Endothelial cell of umbilical vein (primary cell): Measurements from ENCODE around the gene UBE2E1. TPM values are rescaled to one million over a fixed set of nuclear protein-coding genes. Genes with fewer than 3 reads are reported as not detected.

Source experiments
- BruUV-seq: library from RNA; stranded (reverse); fragments of 400-500 nt; replicated peaks from 2 replicates; lab custom pipeline; 2021; lab: Mats Ljungman, UMichigan
- CTCF ChIA-PET: fragments of 300-600, 350-600 bp; sonication (Branson Sonifier 250); formaldehyde crosslinking; loops from one replicate; lab custom pipeline; 2021; ENCODE audit warnings: antibody characterized with exemption, inconsistent platforms; lab: Charles Lee
- POLR2A ChIA-PET: fragments of 300-600, 350-600 bp; sonication (Branson Sonifier 250); formaldehyde crosslinking; loops from one replicate; lab custom pipeline; 2021; ENCODE audit warnings: antibody characterized with exemption, inconsistent platforms; lab: Charles Lee
- DNase-seq: peaks from one replicate; pipeline ENCODE4 v3.0.0-alpha.2; 2011; ENCODE audit warnings: low read depth, low spot score
- FAIRE-seq: peaks from 2 replicates; lab custom pipeline; 2011; peaks lifted over from hg19 to GRCh38; lab: Jason Lieb, UNC
- H2AFZ ChIP-seq: 2 replicates; pipeline ENCODE4 v1.6.0; 2012; ENCODE audit warnings: low read depth, low read length, control low read depth, inconsistent platforms
- H3K27ac ChIP-seq: 2 replicates; pipeline ENCODE4 v1.5.1; 2011; ENCODE audit warnings: low read depth, mild to moderate bottlenecking, control low read depth, low read length, moderate library complexity; ENCODE audit not compliant: insufficient read depth
- H3K27me3 ChIP-seq, 2 experiments: 2 replicates each; pipeline versions ENCODE4 v1.6.0 to v1.6.1; 2011; ENCODE audit warnings: low read length in 2 of 2, mixed read lengths in 1 of 2; ENCODE audit not compliant: control insufficient read depth in 2 of 2, insufficient read depth in 2 of 2
- H3K36me3 ChIP-seq, 2 experiments: 2 replicates in 1 of 2; 3 replicates in 1 of 2; pipeline ENCODE4 v1.5.1; 2011; ENCODE audit warnings: low read length in 2 of 2, mild to moderate bottlenecking in 1 of 2, moderate library complexity in 1 of 2; ENCODE audit not compliant: control insufficient read depth in 2 of 2, insufficient read depth in 2 of 2; ENCODE audit errors: extremely low read depth in 1 of 2
- H3K4me1 ChIP-seq: 3 replicates; pipeline ENCODE4 v1.5.1; 2011; ENCODE audit warnings: mild to moderate bottlenecking, low read length; ENCODE audit not compliant: control insufficient read depth, insufficient read depth; ENCODE audit errors: extremely low read depth
- H3K4me2 ChIP-seq: 2 replicates; pipeline ENCODE4 v1.6.1; 2011; ENCODE audit warnings: low read length, control low read depth, mixed read lengths; ENCODE audit not compliant: insufficient read depth
- H3K4me3 ChIP-seq, 3 experiments: fragments of 200-600 bp in 1 of 3; sonication (generic), shearing (Covaris generic) in 1 of 3; replicated peaks in 1 of 3; 2 replicates each; pipeline ENCODE4 v1.5.1; 2011 to 2016; ENCODE audit warnings: control low read depth in 3 of 3, low read length in 3 of 3, mild to moderate bottlenecking in 2 of 3, inconsistent platforms in 1 of 3, low read depth in 1 of 3, moderate library complexity in 1 of 3; ENCODE audit not compliant: insufficient read depth in 1 of 3
- H3K79me2 ChIP-seq: 2 replicates; pipeline ENCODE4 v1.6.0; 2012; ENCODE audit warnings: low read length, inconsistent platforms; ENCODE audit not compliant: control insufficient read depth, insufficient read depth
- H3K9ac ChIP-seq: replicated peaks from 2 replicates; pipeline ENCODE3; 2011; ENCODE audit warnings: low read length, control low read depth; ENCODE audit not compliant: insufficient read depth; ENCODE audit errors: extremely low read depth
- H3K9me1 ChIP-seq: replicated peaks from 3 replicates; pipeline ENCODE4 v1.6.0; 2011; ENCODE audit warnings: mild to moderate bottlenecking, low read length; ENCODE audit not compliant: control insufficient read depth, insufficient read depth; ENCODE audit errors: extremely low read depth
- H3K9me3 ChIP-seq: replicated peaks from 2 replicates; pipeline ENCODE4 v1.5.1; 2012; ENCODE audit warnings: low read length, inconsistent platforms; ENCODE audit not compliant: control insufficient read depth, insufficient read depth
- H4K20me1 ChIP-seq: replicated peaks from 2 replicates; pipeline ENCODE3; 2011; ENCODE audit warnings: mild to moderate bottlenecking, low read length; ENCODE audit not compliant: control insufficient read depth, insufficient read depth; ENCODE audit errors: extremely low read depth
- CTCF ChIP-seq, 2 donors: IDR thresholded peaks; 1 replicate in 1 of 2; 2 replicates in 1 of 2; pipeline ENCODE4 v1.5.1; 2011; ENCODE audit warnings: low read length in 2 of 2, mild to moderate bottlenecking in 2 of 2, moderate library complexity in 2 of 2, control low read depth in 1 of 2, inconsistent platforms in 1 of 2, low read depth in 1 of 2; ENCODE audit not compliant: insufficient read depth in 1 of 2; ENCODE audit errors: extremely low read depth in 1 of 2
- EZH2 ChIP-seq: IDR thresholded peaks from 2 replicates; pipeline ENCODE4 v1.6.1; 2012; ENCODE audit warnings: borderline replicate concordance, low read depth, mild to moderate bottlenecking, moderate library complexity, low read length, inconsistent platforms; ENCODE audit not compliant: severe bottlenecking
- FOS ChIP-seq: IDR thresholded peaks from 2 replicates; pipeline ENCODE4 v1.6.1; 2011; ENCODE audit warnings: mild to moderate bottlenecking, low read length, moderate library complexity, borderline replicate concordance; ENCODE audit not compliant: insufficient read depth
- GATA2 ChIP-seq: IDR thresholded peaks from 2 replicates; pipeline ENCODE4 v1.7.0; 2011; ENCODE audit warnings: low read depth, mild to moderate bottlenecking, moderate library complexity, mixed read lengths, low read length; ENCODE audit not compliant: insufficient read length, insufficient read depth
- JUN ChIP-seq: IDR thresholded peaks from 2 replicates; pipeline ENCODE4 v1.6.1; 2011; ENCODE audit warnings: borderline replicate concordance, low read depth; ENCODE audit not compliant: insufficient read length, insufficient read depth
- MAX ChIP-seq: IDR thresholded peaks from 2 replicates; pipeline ENCODE4 v1.6.1; 2011; ENCODE audit not compliant: insufficient read depth, insufficient read length
- MYC ChIP-seq: IDR thresholded peaks from one replicate; pipeline ENCODE4 v1.6.1; 2011; ENCODE audit warnings: mild to moderate bottlenecking, low read depth, low read length
- POLR2A ChIP-seq: IDR thresholded peaks from 2 replicates; pipeline ENCODE4 v1.6.1; 2012; ENCODE audit warnings: low read depth, mild to moderate bottlenecking, control low read depth, low read length
- POLR2AphosphoS5 ChIP-seq: IDR thresholded peaks from 2 replicates; pipeline ENCODE4 v1.6.1; 2012; ENCODE audit warnings: low read depth, mild to moderate bottlenecking, control low read depth, low read length, moderate library complexity; ENCODE audit not compliant: insufficient read depth
- dilution Hi-C: fragments of 300-500 bp; cut with MboI; formaldehyde crosslinking; loops from one replicate; pipeline ENCODE4 v1.15.0; 2019; ENCODE audit warnings: low sequenced_read_pairs; ENCODE audit not compliant: extremely low pct_ligation_motif_present
- intact Hi-C: fragments of 100-400 bp; cut with micrococcal nuclease; formaldehyde crosslinking; loops from one replicate; pipeline ENCODE4 v1.10.0; 2022
- polyA plus RNA-seq, 4 experiments: library from polyadenylated mRNA; depleted of rRNA in 3 of 4; stranded (reverse) in 3 of 4; unstranded in 1 of 4; fragments of >200 nt; gene quantifications; 2 replicates each; pipeline versions ENCODE4 v1.2.1 to v1.2.3, GENCODE V29; 2011 to 2012; ENCODE audit warnings: missing spikeins in 1 of 4
- total RNA-seq: library from RNA; stranded (reverse); gene quantifications from 2 replicates; pipeline ENCODE4 v1.2.3, GENCODE V29; 2021

Gene UBE2E1
- total and polyA plus RNA-seq, 2 donors (not counting 3 experiments of a cell fraction or from before 2014, with no cell fraction given) = 72.7 to 114 TPM

- Histone ChIP-seq H4K20me1 (peaks cover 8% of the 10 kb centered on the region), H3K4me2 (no peak overlapping the region), H3K4me1 (peaks cover 11% of the 10 kb centered on the region), H2AFZ (no peak overlapping the region), H3K9me1 (no peaks in the 10 kb centered on the region), H3K9ac (no peak overlapping the region), H3K27me3 (no peaks in the 10 kb centered on the region), H3K36me3 (peaks cover 0 to 5% of the 10 kb centered on the region in 2 experiments), H3K9me3 (no peaks in the 10 kb centered on the region), H3K27ac (no peak overlapping the region), H3K79me2 (peaks cover 81% of the 10 kb centered on the region), H3K4me3 (no peak overlapping the region)
- no TSS peak for BruUV-seq
- no peak for DNase-seq
- intact Hi-C loops (no loop called here), dilution Hi-C loops (no loop called here)
- no peak for FAIRE-seq
- no peak for TF ChIP-seq FOS
- ChIA-PET CTCF (no interaction called here), POLR2A (no interaction called here)
These were observed 11.0 kb downstream of the UBE2E1 start for GRCh38 chr3:23816721-23817120.

GRCh38 chr3:23817508-23818223 is 11.9 kb downstream of the UBE2E1 start:
- no peak overlapping the region for H3K27ac ChIP-seq
- no peak overlapping the region for H3K9ac ChIP-seq
- H2AFZ ChIP-seq = no peak overlapping the region
- no peak overlapping the region for H3K4me2 ChIP-seq
- DNase-seq (no peak), FAIRE-seq (no peak)
- BruUV-seq = no TSS peak
- no peaks in the 10 kb centered on the region for H3K9me3 ChIP-seq
- H3K4me3 ChIP-seq = no peak overlapping the region
- H3K27me3 ChIP-seq = no peaks in the 10 kb centered on the region
- TF ChIP-seq EZH2 (no peak), MAX (no peak), MYC (no peak), POLR2AphosphoS5 (no peak), CTCF (IDR thresholded peaks at IDR 0.05; ENCODE audit: extremely low read depth in 1 of 2, insufficient read depth in 1 of 2, low read depth in 1 of 2, low read length in 2 of 2) (no peak), GATA2 (no peak), JUN (no peak), FOS (no peak), POLR2A (no peak)
- CTCF ChIA-PET = no interaction called here
- H4K20me1 ChIP-seq = peaks cover 8% of the 10 kb centered on the region
- peaks cover 0 to 3% of the 10 kb centered on the region in 2 experiments for H3K36me3 ChIP-seq
- POLR2A ChIA-PET = no interaction called here
- H3K4me1 ChIP-seq = peaks cover 11% of the 10 kb centered on the region
- no peaks in the 10 kb centered on the region for H3K9me1 ChIP-seq
- dilution Hi-C loops = no loop called here
- intact Hi-C loops = no loop called here
- peaks cover 79% of the 10 kb centered on the region for H3K79me2 ChIP-seq
